ENCODE results near the gene BPIFA2. TPM values are rescaled to one million over a fixed set of nuclear protein-coding genes. Genes with fewer than 3 reads are reported as not detected.

BPIFA2 gene
- total RNA-seq, 3 donors from 2014 or later: not detected

- Histone ChIP-seq H3K9me3 (no peaks in the 10 kb centered on the region), H3K4me3 (no peak overlapping the region), H3K36me3 (ENCODE audit: low read depth) (no peaks in the 10 kb centered on the region), H3K4me1 (ENCODE audit: low read depth) (no peaks in the 10 kb centered on the region)
- TF ChIP-seq, protein P1, sequence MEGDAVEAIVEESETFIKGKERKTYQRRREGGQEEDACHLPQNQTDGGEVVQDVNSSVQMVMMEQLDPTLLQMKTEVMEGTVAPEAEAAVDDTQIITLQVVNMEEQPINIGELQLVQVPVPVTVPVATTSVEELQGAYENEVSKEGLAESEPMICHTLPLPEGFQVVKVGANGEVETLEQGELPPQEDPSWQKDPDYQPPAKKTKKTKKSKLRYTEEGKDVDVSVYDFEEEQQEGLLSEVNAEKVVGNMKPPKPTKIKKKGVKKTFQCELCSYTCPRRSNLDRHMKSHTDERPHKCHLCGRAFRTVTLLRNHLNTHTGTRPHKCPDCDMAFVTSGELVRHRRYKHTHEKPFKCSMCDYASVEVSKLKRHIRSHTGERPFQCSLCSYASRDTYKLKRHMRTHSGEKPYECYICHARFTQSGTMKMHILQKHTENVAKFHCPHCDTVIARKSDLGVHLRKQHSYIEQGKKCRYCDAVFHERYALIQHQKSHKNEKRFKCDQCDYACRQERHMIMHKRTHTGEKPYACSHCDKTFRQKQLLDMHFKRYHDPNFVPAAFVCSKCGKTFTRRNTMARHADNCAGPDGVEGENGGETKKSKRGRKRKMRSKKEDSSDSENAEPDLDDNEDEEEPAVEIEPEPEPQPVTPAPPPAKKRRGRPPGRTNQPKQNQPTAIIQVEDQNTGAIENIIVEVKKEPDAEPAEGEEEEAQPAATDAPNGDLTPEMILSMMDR (IDR thresholded peaks at IDR 0.05): no peak
- intact Hi-C loops (cut with DNase I, micrococcal nuclease): no loop called here
- DNase-seq: no peak
- ATAC-seq: no peak
Observed at GRCh38 chr20:33125983-33126382, 42.0 kb upstream of the BPIFA2 start.

- Histone ChIP-seq H3K4me1 (ENCODE audit: low read depth) (no peaks in the 10 kb centered on the region), H3K4me3 (no peak overlapping the region), H3K9me3 (no peaks in the 10 kb centered on the region), H3K36me3 (ENCODE audit: low read depth) (no peaks in the 10 kb centered on the region)
- ATAC-seq: no peak
- DNase-seq: no peak
- TF ChIP-seq, protein P1 (IDR thresholded peaks at IDR 0.05): no peak
- intact Hi-C loops (cut with DNase I, micrococcal nuclease): no loop called here
Observed at GRCh38 chr20:33127422-33128097, 40.4 kb upstream of the BPIFA2 start.

GRCh38 chr20:33130568-33131061 lies 37.3 kb upstream of the BPIFA2 start:
- no peak for ATAC-seq
- intact Hi-C loops (cut with DNase I, micrococcal nuclease): no loop called here
- Histone ChIP-seq H3K4me1 (ENCODE audit: low read depth) (no peaks in the 10 kb centered on the region), H3K4me3 (no peak overlapping the region), H3K36me3 (ENCODE audit: low read depth) (no peaks in the 10 kb centered on the region), H3K9me3 (no peaks in the 10 kb centered on the region)
- TF ChIP-seq, protein P1 (IDR thresholded peaks at IDR 0.05): no peak
- DNase-seq: no peak

GRCh38 chr20:33131949-33132473 lies 35.9 kb upstream of the BPIFA2 start:
- no peak overlapping the region for H3K4me3 ChIP-seq
- DNase-seq (no peak), ATAC-seq (no peak)
- H3K4me1 ChIP-seq (ENCODE audit: low read depth): no peaks in the 10 kb centered on the region
- no peaks in the 10 kb centered on the region for H3K9me3 ChIP-seq
- TF ChIP-seq, protein P1 (IDR thresholded peaks at IDR 0.05): no peak
- intact Hi-C loops (cut with DNase I, micrococcal nuclease): no loop called here
- H3K36me3 ChIP-seq (ENCODE audit: low read depth): no peaks in the 10 kb centered on the region

GRCh38 chr20:33132513-33133372 lies 35.2 kb upstream of the BPIFA2 start:
- intact Hi-C loops (cut with DNase I, micrococcal nuclease): no loop called here
- DNase-seq: no peak

More at GRCh38 chr20:33132513-33133372, 35.2 kb upstream of the BPIFA2 start:
- no peaks in the 10 kb centered on the region for H3K36me3 ChIP-seq (ENCODE audit: low read depth)
- H3K4me1 ChIP-seq (ENCODE audit: low read depth): no peaks in the 10 kb centered on the region
- TF ChIP-seq, protein P1 (IDR thresholded peaks at IDR 0.05): no peak
- no peak overlapping the region for H3K4me3 ChIP-seq
- no peaks in the 10 kb centered on the region for H3K9me3 ChIP-seq
- no peak for ATAC-seq

Measured in mucosa of descending colon (tissue), 3 donors.